H1 (cell line): ENCODE data around the gene NBL1. TPM values are rescaled to one million over a fixed set of nuclear protein-coding genes. Genes with fewer than 3 reads are reported as not detected.
"Not testable (repeated sequence)": the region's sequence is repeated elsewhere in the genome, so short reads cannot be mapped to it uniquely, and the experiment has no call there.

Source experiments
- CTCF ChIA-PET: fragments of 300-600 bp; sonication (Branson Sonifier 250); formaldehyde crosslinking; loops from one replicate; lab custom pipeline; 2021; ENCODE audit not compliant: partially characterized antibody; lab: Charles Lee
- POLR2A ChIA-PET: fragments of 300-600 bp; sonication (Branson Sonifier 250); formaldehyde crosslinking; loops from one replicate; lab custom pipeline; 2021; ENCODE audit warnings: inconsistent platforms; ENCODE audit not compliant: partially characterized antibody; lab: Charles Lee
- DNase-seq, 2 experiments: peaks; one replicate each; pipeline versions ENCODE4 v3.0.0 to v3.0.0-alpha.2; 2010 to 2022; ENCODE audit warnings: low spot score in 2 of 2, low read depth in 1 of 2, mixed read lengths in 1 of 2
- FAIRE-seq: peaks from 2 replicates; lab custom pipeline; 2011; peaks lifted over from hg19 to GRCh38; lab: Jason Lieb, UNC
- H2AFZ ChIP-seq: 2 replicates; pipeline ENCODE4 v1.8.1; 2012; ENCODE audit warnings: low read length, inconsistent platforms
- H2AK5ac ChIP-seq: 2 replicates; pipeline ENCODE4 v1.6.1; 2013; ENCODE audit warnings: low read depth, low read length
- H2BK120ac ChIP-seq: replicated peaks from 2 replicates; pipeline ENCODE3; 2013; ENCODE audit warnings: low read depth, low read length, inconsistent platforms
- H2BK12ac ChIP-seq: 2 replicates; pipeline ENCODE4 v1.6.1; 2013; ENCODE audit warnings: low read depth, low read length
- H2BK15ac ChIP-seq: 2 replicates; pipeline ENCODE4 v1.6.1; 2013; ENCODE audit warnings: low read length
- H2BK20ac ChIP-seq: 2 replicates; pipeline ENCODE4 v1.6.1; 2013; ENCODE audit warnings: low read length
- H2BK5ac ChIP-seq: 2 replicates; pipeline ENCODE4 v1.6.1; 2013; ENCODE audit warnings: low read depth, low read length
- H3K14ac ChIP-seq: 2 replicates; pipeline ENCODE4 v1.6.1; 2013; ENCODE audit warnings: inconsistent platforms; ENCODE audit not compliant: insufficient read length
- H3K18ac ChIP-seq: 2 replicates; pipeline ENCODE4 v1.6.1; 2013; ENCODE audit warnings: low read length; ENCODE audit errors: extremely low read depth
- H3K23ac ChIP-seq: 2 replicates; pipeline ENCODE4 v1.6.1; 2013; ENCODE audit warnings: inconsistent platforms; ENCODE audit not compliant: insufficient read length
- H3K23me2 ChIP-seq: 2 replicates; pipeline ENCODE4 v1.6.1; 2013; ENCODE audit warnings: low read depth, low read length
- H3K27ac ChIP-seq: 2 replicates; pipeline ENCODE4 v1.6.1; 2011; ENCODE audit warnings: low read depth, low read length, inconsistent platforms
- H3K27me3 ChIP-seq, 4 experiments: replicated peaks in 1 of 4; 1 replicate in 1 of 4; 2 replicates in 3 of 4; pipeline versions ENCODE4 v1.6.1 to v1.8.1; 2011 to 2013; ENCODE audit warnings: low read length in 3 of 4, mild to moderate bottlenecking in 3 of 4, inconsistent platforms in 2 of 4, mixed read lengths in 2 of 4, moderate library complexity in 1 of 4; ENCODE audit not compliant: control insufficient read depth in 3 of 4, insufficient read depth in 3 of 4; ENCODE audit errors: extremely low read depth in 1 of 4
- H3K36me3 ChIP-seq, 4 experiments: 2 replicates each; pipeline versions ENCODE4 v1.6.1 to v1.8.1; 2011 to 2013; ENCODE audit warnings: mild to moderate bottlenecking in 4 of 4, low read length in 3 of 4, moderate library complexity in 2 of 4, control low read depth in 1 of 4, inconsistent platforms in 1 of 4; ENCODE audit not compliant: insufficient read depth in 4 of 4, control insufficient read depth in 2 of 4
- H3K4ac ChIP-seq: replicated peaks from 2 replicates; pipeline ENCODE3; 2013; ENCODE audit warnings: low read length, low read depth, mixed read lengths, inconsistent platforms; ENCODE audit not compliant: insufficient read length
- H3K4me1 ChIP-seq, 4 experiments: replicated peaks in 1 of 4; 1 replicate in 1 of 4; 2 replicates in 3 of 4; pipeline versions ENCODE4 v1.6.1 to v1.8.1; 2011 to 2013; ENCODE audit warnings: low read length in 3 of 4, inconsistent platforms in 2 of 4, mixed read lengths in 1 of 4; ENCODE audit not compliant: insufficient read depth in 4 of 4, control insufficient read depth in 3 of 4
- H3K4me2 ChIP-seq, 2 experiments: 2 replicates each; pipeline versions ENCODE4 v1.6.1 to v1.8.1; 2011 to 2013; ENCODE audit warnings: low read depth in 2 of 2, low read length in 2 of 2, control low read depth in 1 of 2, inconsistent platforms in 1 of 2, mild to moderate bottlenecking in 1 of 2; ENCODE audit not compliant: insufficient read depth in 1 of 2
- H3K4me3 ChIP-seq, 4 experiments: fragments of 200-600, 300-600 bp in 1 of 4; sonication (generic), shearing (Covaris generic), sonication (Bioruptor Twin) in 1 of 4; 2 replicates each; pipeline versions ENCODE4 v1.5.1 to v1.8.1; 2011 to 2016; ENCODE audit warnings: low read length in 4 of 4, low read depth in 3 of 4, control low read depth in 2 of 4, inconsistent platforms in 2 of 4, mild to moderate bottlenecking in 2 of 4, mixed read lengths in 1 of 4, moderate library complexity in 1 of 4; ENCODE audit not compliant: insufficient read depth in 2 of 4; ENCODE audit errors: extremely low read depth in 1 of 4
- H3K56ac ChIP-seq: replicated peaks from 2 replicates; pipeline ENCODE3; 2013; ENCODE audit warnings: low read depth, mild to moderate bottlenecking, mixed read lengths, low read length, inconsistent platforms; ENCODE audit not compliant: insufficient read length
- H3K79me1 ChIP-seq: 2 replicates; pipeline ENCODE4 v1.6.1; 2013; ENCODE audit warnings: low read depth, low read length, control low read depth
- H3K79me2 ChIP-seq, 2 experiments: 2 replicates each; pipeline versions ENCODE4 v1.6.1 to v1.8.1; 2012 to 2013; ENCODE audit warnings: low read length in 2 of 2, mild to moderate bottlenecking in 2 of 2, inconsistent platforms in 1 of 2; ENCODE audit not compliant: insufficient read depth in 2 of 2, control insufficient read depth in 1 of 2
- H3K9ac ChIP-seq, 4 experiments: replicated peaks in 1 of 4; 1 replicate in 1 of 4; 2 replicates in 3 of 4; pipeline versions ENCODE4 v1.6.1 to v1.8.1; 2011 to 2013; ENCODE audit warnings: low read depth in 3 of 4, low read length in 3 of 4, control low read depth in 2 of 4, mild to moderate bottlenecking in 2 of 4, moderate library complexity in 2 of 4, inconsistent platforms in 1 of 4; ENCODE audit errors: extremely low read depth in 1 of 4
- H3K9me3 ChIP-seq, 2 experiments: 2 replicates each; pipeline versions ENCODE4 v1.6.1 to v1.8.1; 2012 to 2013; ENCODE audit warnings: mild to moderate bottlenecking in 2 of 2, moderate library complexity in 2 of 2, control low read depth in 1 of 2, inconsistent platforms in 1 of 2, low read depth in 1 of 2, low read length in 1 of 2, mixed read lengths in 1 of 2; ENCODE audit not compliant: insufficient read depth in 2 of 2
- H4K20me1 ChIP-seq, 2 experiments: replicated peaks in 1 of 2; 2 replicates each; pipeline versions ENCODE3 to v1.8.1; 2011 to 2013; ENCODE audit warnings: inconsistent platforms in 2 of 2, low read length in 2 of 2, mild to moderate bottlenecking in 1 of 2; ENCODE audit not compliant: insufficient read depth in 2 of 2, control insufficient read depth in 1 of 2
- H4K5ac ChIP-seq: 2 replicates; pipeline ENCODE4 v1.6.1; 2013; ENCODE audit warnings: low read length, low read depth, mixed read lengths, inconsistent platforms; ENCODE audit not compliant: insufficient read length
- H4K8ac ChIP-seq: 2 replicates; pipeline ENCODE4 v1.8.0; 2013; ENCODE audit warnings: mild to moderate bottlenecking, moderate library complexity, low read length, inconsistent platforms; ENCODE audit not compliant: insufficient read depth; ENCODE audit errors: extremely low read depth
- H4K91ac ChIP-seq: replicated peaks from 2 replicates; pipeline ENCODE3; 2013; ENCODE audit warnings: low read length, mixed read lengths, inconsistent platforms; ENCODE audit not compliant: insufficient read length
- WGBS, 2 experiments: shearing (Covaris generic) in 1 of 2; methylation state at CpG; one replicate each; pipeline versions ENCODE4 v1.1.6 to v1.1.7; 2013 to 2015; ENCODE audit warnings: low lambda C conversion rate in 2 of 2, mixed read lengths in 2 of 2, inconsistent platforms in 1 of 2, low coverage in 1 of 2, missing lambda C conversion rate in 1 of 2; ENCODE audit not compliant: insufficient replicate concordance in 2 of 2, insufficient coverage in 1 of 2, insufficient read length in 1 of 2; ENCODE audit errors: extremely low coverage in 1 of 2, missing lambda C conversion rate in 1 of 2; 5-methylcytosine and 5-hydroxymethylcytosine counted together
- polyA plus RNA-seq, 7 experiments: library from polyadenylated mRNA; depleted of rRNA in 3 of 7; stranded (reverse) in 5 of 7; unstranded in 2 of 7; fragments of >200 nt in 5 of 7; fragments of 200-250 nt in 2 of 7; gene quantifications; 1 replicate in 5 of 7; 2 replicates in 1 of 7; 4 replicates in 1 of 7; pipeline versions ENCODE4 v1.2.1 to v1.2.3, GENCODE V29; 2011 to 2013; ENCODE audit warnings: missing spikeins in 2 of 7, mixed read lengths in 2 of 7
- total RNA-seq: library from RNA; stranded (reverse); fragmentation: NEBNext Ultra II Directional; extraction: Animal tissue kit (Norgen Biotek cat#: 25700); gene quantifications from 2 replicates; pipeline ENCODE4 v1.2.1, GENCODE V29; 2021

Gene NBL1
- total and polyA plus RNA-seq, 2 of the 8 experiments (the other 6 are each of a cell fraction or from before 2014, with no cell fraction given), result 8.7 to 9.7 TPM

GRCh38 chr1:19636749-19637148, 7.4 kb upstream of the NBL1 start:
- not testable (repeated sequence) for H3K18ac ChIP-seq, H3K56ac ChIP-seq, H3K23me2 ChIP-seq, H3K9me3 ChIP-seq, H3K27ac ChIP-seq, H2BK5ac ChIP-seq, H3K14ac ChIP-seq, H2BK20ac ChIP-seq, H3K4me3 ChIP-seq, H2AFZ ChIP-seq, H3K36me3 ChIP-seq, H4K8ac ChIP-seq, H3K4ac ChIP-seq, H2BK120ac ChIP-seq, H2BK12ac ChIP-seq, H3K79me1 ChIP-seq, H3K4me1 ChIP-seq, H3K23ac ChIP-seq, FAIRE-seq, H2BK15ac ChIP-seq, H4K91ac ChIP-seq, H3K9ac ChIP-seq, DNase-seq, H4K5ac ChIP-seq, H3K27me3 ChIP-seq, H4K20me1 ChIP-seq, H3K79me2 ChIP-seq, H2AK5ac ChIP-seq, H3K4me2 ChIP-seq
- ChIA-PET POLR2A (interaction anchor here (0.7 kb wide), 1 partner anchor 36 kb away, joined by 3 read pairs; no protein-coding TSS in a partner anchor), CTCF (interaction anchor here (1.5 to 7.2 kb wide), 2 partner anchors 13 to 15 kb away, joined by 3 to 63 read pairs; no protein-coding TSS in a partner anchor)
- 85% methylated on average over 9 of the region's 10 CpGs; no CpG with 5 or more reads in 1 of the 2 experiments for WGBS, 2 experiments
